ENCODE results near the gene TNIP1.

DNA sequence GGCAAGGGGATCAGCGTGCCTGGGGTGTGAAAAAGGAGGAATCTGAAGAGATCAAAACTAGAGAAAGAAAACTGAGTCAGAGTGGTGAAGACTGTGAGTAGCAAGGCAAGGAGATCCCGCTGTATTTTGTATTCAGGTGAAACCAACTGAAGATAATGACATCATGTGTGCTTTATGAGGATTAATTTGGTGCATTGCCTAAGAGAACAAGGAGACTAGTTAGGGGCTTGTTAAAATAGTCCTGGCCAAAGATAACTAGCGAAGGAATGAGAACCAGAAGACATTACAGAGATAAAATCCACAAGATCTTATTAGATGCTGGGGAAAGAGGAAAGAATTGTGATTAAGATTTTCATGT is 77.4 kb downstream of the TNIP1 start:
- TF ChIP-seq, protein P1, sequence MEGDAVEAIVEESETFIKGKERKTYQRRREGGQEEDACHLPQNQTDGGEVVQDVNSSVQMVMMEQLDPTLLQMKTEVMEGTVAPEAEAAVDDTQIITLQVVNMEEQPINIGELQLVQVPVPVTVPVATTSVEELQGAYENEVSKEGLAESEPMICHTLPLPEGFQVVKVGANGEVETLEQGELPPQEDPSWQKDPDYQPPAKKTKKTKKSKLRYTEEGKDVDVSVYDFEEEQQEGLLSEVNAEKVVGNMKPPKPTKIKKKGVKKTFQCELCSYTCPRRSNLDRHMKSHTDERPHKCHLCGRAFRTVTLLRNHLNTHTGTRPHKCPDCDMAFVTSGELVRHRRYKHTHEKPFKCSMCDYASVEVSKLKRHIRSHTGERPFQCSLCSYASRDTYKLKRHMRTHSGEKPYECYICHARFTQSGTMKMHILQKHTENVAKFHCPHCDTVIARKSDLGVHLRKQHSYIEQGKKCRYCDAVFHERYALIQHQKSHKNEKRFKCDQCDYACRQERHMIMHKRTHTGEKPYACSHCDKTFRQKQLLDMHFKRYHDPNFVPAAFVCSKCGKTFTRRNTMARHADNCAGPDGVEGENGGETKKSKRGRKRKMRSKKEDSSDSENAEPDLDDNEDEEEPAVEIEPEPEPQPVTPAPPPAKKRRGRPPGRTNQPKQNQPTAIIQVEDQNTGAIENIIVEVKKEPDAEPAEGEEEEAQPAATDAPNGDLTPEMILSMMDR (IDR thresholded peaks at IDR 0.05): no peak
- TF ChIP-seq, protein P2, sequence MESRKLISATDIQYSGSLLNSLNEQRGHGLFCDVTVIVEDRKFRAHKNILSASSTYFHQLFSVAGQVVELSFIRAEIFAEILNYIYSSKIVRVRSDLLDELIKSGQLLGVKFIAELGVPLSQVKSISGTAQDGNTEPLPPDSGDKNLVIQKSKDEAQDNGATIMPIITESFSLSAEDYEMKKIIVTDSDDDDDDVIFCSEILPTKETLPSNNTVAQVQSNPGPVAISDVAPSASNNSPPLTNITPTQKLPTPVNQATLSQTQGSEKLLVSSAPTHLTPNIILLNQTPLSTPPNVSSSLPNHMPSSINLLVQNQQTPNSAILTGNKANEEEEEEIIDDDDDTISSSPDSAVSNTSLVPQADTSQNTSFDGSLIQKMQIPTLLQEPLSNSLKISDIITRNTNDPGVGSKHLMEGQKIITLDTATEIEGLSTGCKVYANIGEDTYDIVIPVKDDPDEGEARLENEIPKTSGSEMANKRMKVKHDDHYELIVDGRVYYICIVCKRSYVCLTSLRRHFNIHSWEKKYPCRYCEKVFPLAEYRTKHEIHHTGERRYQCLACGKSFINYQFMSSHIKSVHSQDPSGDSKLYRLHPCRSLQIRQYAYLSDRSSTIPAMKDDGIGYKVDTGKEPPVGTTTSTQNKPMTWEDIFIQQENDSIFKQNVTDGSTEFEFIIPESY (IDR thresholded peaks at IDR 0.05; ENCODE audit: borderline replicate concordance, low read depth): no peak
- no peak for TF ChIP-seq TCF12 (IDR thresholded peaks at IDR 0.05)
- no peak for TF ChIP-seq RFX5 (IDR thresholded peaks at IDR 0.05; ENCODE audit: low read length)

All from SK-N-SH (cell line).